ENCODE data around the gene ABCG8. TPM values are rescaled to one million over a fixed set of nuclear protein-coding genes. Genes with fewer than 3 reads are reported as not detected.

The ABCG8 gene
- total RNA-seq, 1 donor from 2014 or later = not detected

GRCh38 chr2:43841949-43842865 lies 3.4 kb downstream of the ABCG8 start:
- Mint-ChIP-seq H3K4me1 (ENCODE audit: low read depth) (no peaks in the 10 kb centered on the region), H3K9me3 (ENCODE audit: low read depth) (no peaks in the 10 kb centered on the region), H3K27me3 (peaks cover 8% of the 10 kb centered on the region), H3K36me3 (ENCODE audit: insufficient read depth) (no peaks in the 10 kb centered on the region), H3K27ac (no peak overlapping the region), H3K4me3 (ENCODE audit: low read depth) (no peak overlapping the region)
- no peak for DNase-seq (ENCODE audit: low spot score, unreplicated experiment)
- TF ChIP-seq CTCF (IDR thresholded peaks at IDR 0.05; ENCODE audit: unreplicated experiment) = no peak

- no peaks in the 10 kb centered on the region for H3K4me1 Mint-ChIP-seq (ENCODE audit: low read depth)
- TF ChIP-seq CTCF (IDR thresholded peaks at IDR 0.05; ENCODE audit: unreplicated experiment) = no peak
- H3K4me3 Mint-ChIP-seq (ENCODE audit: low read depth) = no peak overlapping the region
- H3K9me3 Mint-ChIP-seq (ENCODE audit: low read depth) = no peaks in the 10 kb centered on the region
- H3K27me3 Mint-ChIP-seq = peaks cover 8% of the 10 kb centered on the region
- no peaks in the 10 kb centered on the region for H3K36me3 Mint-ChIP-seq (ENCODE audit: insufficient read depth)
- H3K27ac Mint-ChIP-seq = no peak overlapping the region
- no peak for DNase-seq (ENCODE audit: low spot score, unreplicated experiment)
Observed at GRCh38 chr2:43842866-43843226, 4.1 kb downstream of the ABCG8 start.

- no peaks in the 10 kb centered on the region for H3K36me3 Mint-ChIP-seq (ENCODE audit: insufficient read depth)
- H3K27ac Mint-ChIP-seq = no peak overlapping the region
- no peak for TF ChIP-seq CTCF (IDR thresholded peaks at IDR 0.05; ENCODE audit: unreplicated experiment)
- peaks cover 2% of the 10 kb centered on the region for H3K4me1 Mint-ChIP-seq (ENCODE audit: low read depth)
- H3K9me3 Mint-ChIP-seq (ENCODE audit: low read depth) = no peaks in the 10 kb centered on the region
- no peak overlapping the region for H3K4me3 Mint-ChIP-seq (ENCODE audit: low read depth)
- DNase-seq (ENCODE audit: low spot score, unreplicated experiment) = no peak
- peaks cover 3% of the 10 kb centered on the region for H3K27me3 Mint-ChIP-seq
Observed at GRCh38 chr2:43845181-43845580, 6.4 kb downstream of the ABCG8 start.

- DNase-seq (ENCODE audit: low spot score, unreplicated experiment) = no peak
- no peak overlapping the region for H3K4me3 Mint-ChIP-seq (ENCODE audit: low read depth)
- H3K27me3 Mint-ChIP-seq = peaks cover 3% of the 10 kb centered on the region
- H3K9me3 Mint-ChIP-seq (ENCODE audit: low read depth) = no peaks in the 10 kb centered on the region
- no peak for TF ChIP-seq CTCF (IDR thresholded peaks at IDR 0.05; ENCODE audit: unreplicated experiment)
- H3K27ac Mint-ChIP-seq = no peak overlapping the region
- peaks cover 3% of the 10 kb centered on the region for H3K4me1 Mint-ChIP-seq (ENCODE audit: low read depth)
- no peaks in the 10 kb centered on the region for H3K36me3 Mint-ChIP-seq (ENCODE audit: insufficient read depth)
Observed at GRCh38 chr2:43846140-43846793, 7.5 kb downstream of the ABCG8 start.

GRCh38 chr2:43848214-43848613 lies 9.4 kb downstream of the ABCG8 start:
- TF ChIP-seq CTCF (IDR thresholded peaks at IDR 0.05; ENCODE audit: unreplicated experiment) = no peak
- Mint-ChIP-seq H3K27me3 (peaks cover 3% of the 10 kb centered on the region), H3K9me3 (ENCODE audit: low read depth) (no peaks in the 10 kb centered on the region), H3K27ac (no peak overlapping the region), H3K36me3 (ENCODE audit: insufficient read depth) (no peaks in the 10 kb centered on the region), H3K4me1 (ENCODE audit: low read depth) (peaks cover 8% of the 10 kb centered on the region), H3K4me3 (ENCODE audit: low read depth) (no peak overlapping the region)
- no peak for DNase-seq (ENCODE audit: low spot score, unreplicated experiment)
